ENCODE data around the gene SDHAF2.
"Not testable (repeated sequence)": the region's sequence is repeated elsewhere in the genome, so short reads cannot be mapped to it uniquely, and the experiment has no call there.

The SDHAF2 gene

DNA sequence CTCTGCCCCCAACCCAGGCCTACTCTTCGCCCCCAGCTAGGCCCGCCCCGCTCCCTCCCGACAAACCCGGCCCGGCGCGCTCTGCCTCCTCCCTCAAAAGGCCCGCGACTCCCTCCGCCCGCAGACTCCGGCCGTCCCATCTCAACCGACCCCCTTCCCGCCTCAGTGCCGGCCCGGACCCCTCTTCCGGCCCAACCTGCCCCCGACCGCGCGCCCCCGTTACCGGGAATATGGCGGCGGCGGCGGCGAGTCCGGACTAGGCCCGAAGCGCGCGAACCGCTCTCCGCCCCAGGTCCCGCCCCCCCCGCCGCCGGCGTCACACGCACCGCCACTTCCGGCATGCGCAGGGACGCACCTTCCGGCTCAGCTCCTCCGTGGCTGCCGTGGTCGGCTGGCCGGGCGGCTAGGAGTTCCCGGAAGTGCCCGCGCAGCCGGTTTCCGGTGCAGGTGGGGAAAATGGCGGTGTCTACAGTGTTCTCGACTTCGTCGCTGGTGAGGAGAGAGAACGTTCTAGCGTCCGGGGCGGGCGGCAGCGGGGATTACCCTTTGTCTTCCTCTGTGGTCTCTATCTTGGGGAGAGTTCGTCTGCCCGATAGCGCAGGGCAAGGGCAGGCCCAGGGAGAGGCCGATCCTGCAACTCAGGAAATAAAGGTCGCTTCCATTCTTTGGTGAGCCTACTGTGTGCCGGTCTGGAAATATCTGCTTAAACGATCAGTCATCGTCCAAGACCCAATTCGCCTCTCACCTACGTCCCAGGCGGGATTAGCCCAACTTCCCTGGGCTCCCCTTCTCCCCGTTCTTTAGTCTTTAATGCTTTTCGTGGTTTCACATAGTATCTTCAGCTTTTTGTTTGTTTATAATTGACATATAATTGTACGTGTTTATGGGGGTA, at the start of gene SDHAF2, which contains the start of gene CPSF7:
Gene SDHAF2, plus strand, starts transcription at position 434 of the 892 bp plus-strand sequence. Its CDS starts 23 bp downstream, at position 457.
Gene CPSF7, minus strand, starts transcription at position 285 of the 892 bp plus-strand sequence. CDS start 740 bp downstream, outside the sequence.
- no peaks in the 10 kb centered on the region for H3K9me3 Mint-ChIP-seq
- peaks cover 21% of the 10 kb centered on the region for H3K36me3 Mint-ChIP-seq
- ATAC-seq: peak; percentile 97
- no peaks in the 10 kb centered on the region for H3K27me3 Mint-ChIP-seq
- peak within 1 kb of the TSS; percentile 93 for H3K4me3 Mint-ChIP-seq
- H3K4me1 Mint-ChIP-seq: peaks cover 61% of the 10 kb centered on the region
- peak within 1 kb of the TSS; percentile 97 for H3K27ac Mint-ChIP-seq

GRCh38 chr11:61380884-61381283, 49.0 kb upstream of the SDHAF2 start:
- H3K4me3 Mint-ChIP-seq: no peak overlapping the region
- no peak for ATAC-seq
- H3K36me3 Mint-ChIP-seq: peaks cover 17% of the 10 kb centered on the region
- no peaks in the 10 kb centered on the region for H3K27me3 Mint-ChIP-seq
- no peak overlapping the region for H3K27ac Mint-ChIP-seq
- no peaks in the 10 kb centered on the region for H3K9me3 Mint-ChIP-seq
- H3K4me1 Mint-ChIP-seq: peaks cover 20% of the 10 kb centered on the region

- ATAC-seq, H3K9me3 Mint-ChIP-seq, H3K36me3 Mint-ChIP-seq, H3K4me3 Mint-ChIP-seq, H3K27ac Mint-ChIP-seq, H3K27me3 Mint-ChIP-seq: not testable (repeated sequence)
- H3K4me1 Mint-ChIP-seq: peaks cover 20% of the 10 kb centered on the region
These were observed 46.1 kb upstream of the SDHAF2 start for GRCh38 chr11:61383859-61384258.

GRCh38 chr11:61384271-61385242, 45.4 kb upstream of the SDHAF2 start:
- Mint-ChIP-seq H3K27ac (no peak overlapping the region), H3K4me1 (peaks cover 20% of the 10 kb centered on the region), H3K4me3 (no peak overlapping the region), H3K9me3 (no peaks in the 10 kb centered on the region), H3K27me3 (no peaks in the 10 kb centered on the region), H3K36me3 (peaks cover 5% of the 10 kb centered on the region)
- ATAC-seq: no peak

- Mint-ChIP-seq H3K4me1 (peaks cover 31% of the 10 kb centered on the region), H3K4me3 (no peak overlapping the region), H3K27me3 (no peaks in the 10 kb centered on the region), H3K36me3 (peaks cover 6% of the 10 kb centered on the region), H3K9me3 (no peaks in the 10 kb centered on the region), H3K27ac (no peak overlapping the region)
- ATAC-seq: no peak
These were observed 39.8 kb upstream of the SDHAF2 start for GRCh38 chr11:61390161-61390560.

GRCh38 chr11:61392981-61393595, 36.8 kb upstream of the SDHAF2 start:
- H3K4me1 Mint-ChIP-seq: peaks cover 24% of the 10 kb centered on the region
- peak overlapping the region; percentile 97 for H3K4me3 Mint-ChIP-seq
- peaks cover 21% of the 10 kb centered on the region for H3K36me3 Mint-ChIP-seq
- peak overlapping the region; percentile 99 for H3K27ac Mint-ChIP-seq
- no peaks in the 10 kb centered on the region for H3K27me3 Mint-ChIP-seq
- H3K9me3 Mint-ChIP-seq: no peaks in the 10 kb centered on the region
- ATAC-seq: peak; percentile 35

DNA sequence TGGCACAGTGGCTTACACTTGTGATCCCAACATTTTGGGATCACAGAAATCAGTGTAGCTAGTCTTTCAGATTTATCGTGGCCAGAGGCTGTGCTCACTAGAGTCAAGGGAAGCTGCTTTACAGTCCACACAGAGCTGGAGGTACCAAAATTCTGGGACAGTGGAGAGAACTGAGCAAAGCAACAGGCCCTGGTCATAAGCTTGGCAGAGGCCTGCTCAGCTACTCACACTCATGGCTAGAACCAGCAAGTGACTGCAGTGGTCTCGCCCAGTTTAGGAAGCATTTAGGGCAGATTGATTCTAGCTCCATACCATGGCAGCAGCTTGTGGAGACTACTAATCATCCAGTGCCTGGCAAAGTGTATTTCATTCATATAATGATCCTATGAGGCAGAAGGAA, 28.8 kb upstream of the SDHAF2 start:
- ATAC-seq: no peak
- peak overlapping the region; percentile 33 for H3K27ac Mint-ChIP-seq
- no peak overlapping the region for H3K4me3 Mint-ChIP-seq
- no peaks in the 10 kb centered on the region for H3K9me3 Mint-ChIP-seq
- no peaks in the 10 kb centered on the region for H3K27me3 Mint-ChIP-seq
- peaks cover 56% of the 10 kb centered on the region for H3K36me3 Mint-ChIP-seq
- no peaks in the 10 kb centered on the region for H3K4me1 Mint-ChIP-seq

DNA sequence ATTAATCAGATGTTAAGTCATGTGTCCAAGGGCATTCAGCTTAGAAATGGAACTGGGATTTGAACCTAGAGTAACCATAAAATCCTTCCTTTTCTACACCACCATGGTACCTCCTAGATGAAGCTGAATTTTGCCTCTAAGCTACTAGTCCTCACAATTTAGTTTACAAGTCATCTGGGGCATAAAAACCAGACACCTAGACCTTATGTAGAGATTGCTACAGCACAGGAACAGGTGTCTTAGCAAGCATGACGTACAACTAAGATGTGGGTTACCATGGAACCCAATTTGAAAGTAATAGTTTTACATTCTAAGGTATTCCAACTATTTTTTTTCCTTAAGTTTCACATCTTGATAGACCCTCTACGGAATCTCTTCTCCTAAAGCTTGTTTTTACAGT, 28.4 kb upstream of the SDHAF2 start:
- Mint-ChIP-seq H3K4me1 (no peaks in the 10 kb centered on the region), H3K4me3 (no peak overlapping the region), H3K27ac (no peak overlapping the region), H3K9me3 (no peaks in the 10 kb centered on the region), H3K27me3 (no peaks in the 10 kb centered on the region), H3K36me3 (peaks cover 55% of the 10 kb centered on the region)
- no peak for ATAC-seq

DNA sequence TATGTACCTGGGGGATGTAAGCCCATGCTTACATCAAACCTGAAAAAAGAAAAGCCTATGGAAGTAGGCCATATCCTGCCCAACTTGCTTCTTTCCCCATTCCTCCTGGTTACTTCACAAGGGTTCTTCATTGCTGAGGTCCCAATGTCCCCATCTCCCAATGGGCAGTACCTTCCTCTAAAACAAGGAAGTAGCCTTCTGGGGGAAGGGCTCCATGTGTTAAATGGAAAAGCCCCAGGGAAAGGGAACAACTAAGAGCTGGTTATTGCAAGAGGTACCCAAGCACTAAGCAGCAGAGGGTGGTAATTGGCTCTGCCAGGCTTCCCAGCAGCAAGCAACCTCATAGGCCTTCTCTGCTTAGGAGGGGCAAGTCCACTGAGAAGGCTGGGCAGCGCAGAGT, 26.3 kb upstream of the SDHAF2 start:
- Mint-ChIP-seq H3K4me1 (no peaks in the 10 kb centered on the region), H3K27me3 (no peaks in the 10 kb centered on the region), H3K9me3 (no peaks in the 10 kb centered on the region), H3K36me3 (peaks cover 51% of the 10 kb centered on the region), H3K4me3 (no peak overlapping the region), H3K27ac (no peak overlapping the region)
- ATAC-seq: no peak

DNA sequence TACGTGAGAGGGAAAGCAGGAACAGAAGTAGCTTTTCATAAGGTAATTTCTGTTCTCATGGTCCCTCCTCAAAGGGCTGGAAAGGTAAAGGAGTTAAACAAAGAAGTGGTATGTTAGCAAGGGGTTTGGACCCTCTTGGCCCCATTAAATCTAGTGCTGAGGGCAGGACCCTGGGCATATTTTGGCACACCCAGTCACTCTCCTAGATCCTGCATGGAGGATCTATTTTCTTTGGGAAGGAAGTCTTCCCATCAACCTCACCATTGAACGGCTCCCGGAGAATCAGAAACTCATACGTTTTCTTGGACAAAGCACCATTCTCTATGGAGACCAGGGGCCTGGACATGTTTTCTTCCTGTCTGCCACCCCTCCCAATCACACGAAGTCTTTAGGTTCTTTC, 25.8 kb upstream of the SDHAF2 start:
- Mint-ChIP-seq H3K4me1 (no peaks in the 10 kb centered on the region), H3K4me3 (no peak overlapping the region), H3K27ac (no peak overlapping the region), H3K9me3 (no peaks in the 10 kb centered on the region), H3K36me3 (peaks cover 51% of the 10 kb centered on the region), H3K27me3 (no peaks in the 10 kb centered on the region)
- ATAC-seq: no peak

GRCh38 chr11:61404641-61405040, 25.3 kb upstream of the SDHAF2 start:
- ATAC-seq: no peak
- no peaks in the 10 kb centered on the region for H3K4me1 Mint-ChIP-seq
- no peak overlapping the region for H3K27ac Mint-ChIP-seq
- H3K9me3 Mint-ChIP-seq: no peaks in the 10 kb centered on the region
- H3K36me3 Mint-ChIP-seq: peaks cover 51% of the 10 kb centered on the region
- H3K27me3 Mint-ChIP-seq: no peaks in the 10 kb centered on the region
- no peak overlapping the region for H3K4me3 Mint-ChIP-seq

- H3K36me3 Mint-ChIP-seq: peaks cover 56% of the 10 kb centered on the region
- no peak overlapping the region for H3K4me3 Mint-ChIP-seq
- H3K27ac Mint-ChIP-seq: no peak overlapping the region
- H3K9me3 Mint-ChIP-seq: no peaks in the 10 kb centered on the region
- H3K4me1 Mint-ChIP-seq: no peaks in the 10 kb centered on the region
- H3K27me3 Mint-ChIP-seq: no peaks in the 10 kb centered on the region
- no peak for ATAC-seq
These were observed 23.9 kb upstream of the SDHAF2 start for GRCh38 chr11:61406067-61406466.

GRCh38 chr11:61406991-61407728, 22.8 kb upstream of the SDHAF2 start:
- H3K36me3 Mint-ChIP-seq: peaks cover 61% of the 10 kb centered on the region
- H3K27me3 Mint-ChIP-seq: no peaks in the 10 kb centered on the region
- H3K27ac Mint-ChIP-seq: no peak overlapping the region
- H3K9me3 Mint-ChIP-seq: no peaks in the 10 kb centered on the region
- no peaks in the 10 kb centered on the region for H3K4me1 Mint-ChIP-seq
- ATAC-seq: no peak
- no peak overlapping the region for H3K4me3 Mint-ChIP-seq

GRCh38 chr11:61411589-61411988, 18.3 kb upstream of the SDHAF2 start:
- Mint-ChIP-seq H3K4me1 (no peaks in the 10 kb centered on the region), H3K9me3 (no peaks in the 10 kb centered on the region), H3K4me3 (no peak overlapping the region), H3K36me3 (peaks cover 61% of the 10 kb centered on the region), H3K27ac (no peak overlapping the region), H3K27me3 (no peaks in the 10 kb centered on the region)
- no peak for ATAC-seq
